Uterus (tissue), 4 donors: Measurements from ENCODE around the gene FAM228B. TPM values are rescaled to one million over a fixed set of nuclear protein-coding genes. Genes with fewer than 3 reads are reported as not detected.

Experiments
- DNase-seq, 2 donors: peaks; one replicate each; pipeline ENCODE4 v3.0.0-alpha.2; 2019 to 2020
- H3K27ac ChIP-seq, 2 donors: fragments of 200-600 bp; sonication (generic); 1 replicate in 1 of 2; 2 replicates in 1 of 2; pipeline ENCODE4 v1.5.1; 2016 to 2018
- H3K27me3 ChIP-seq, 2 donors: fragments of 200-600 bp; sonication (generic); one replicate each; pipeline ENCODE4 v1.5.1; 2018 to 2019; ENCODE audit warnings: control low read depth in 1 of 2
- H3K36me3 ChIP-seq, 2 donors: fragments of 200-600 bp; sonication (generic); one replicate each; pipeline ENCODE4 v1.5.1; 2019; ENCODE audit warnings: control low read depth in 1 of 2
- H3K4me1 ChIP-seq, 2 donors: fragments of 200-600 bp; sonication (generic); one replicate each; pipeline ENCODE4 v1.5.1; 2018 to 2019; ENCODE audit warnings: control low read depth in 1 of 2
- H3K4me3 ChIP-seq, 2 donors: fragments of 200-600 bp; sonication (generic); 1 replicate in 1 of 2; 2 replicates in 1 of 2; pipeline ENCODE4 v1.5.1; 2018 to 2019; ENCODE audit warnings: mild to moderate bottlenecking in 1 of 2
- H3K9me3 ChIP-seq, 2 donors: fragments of 200-600 bp; sonication (generic); one replicate each; pipeline ENCODE4 v1.5.1; 2019; ENCODE audit warnings: control low read depth in 1 of 2
- POLR2A ChIP-seq, 2 donors: fragments of 450-650 bp; IDR thresholded peaks; one replicate each; pipeline ENCODE4 v1.6.1; 2016; ENCODE audit warnings: antibody characterized with exemption in 2 of 2, mild to moderate bottlenecking in 1 of 2, moderate library complexity in 1 of 2
- intact Hi-C: fragments of 100-400 bp; cut with DNase I; formaldehyde crosslinking; loops from one replicate; pipeline ENCODE4 v1.15.1; 2023; ENCODE audit warnings: low total_unique reads
- total RNA-seq, 4 donors: library from RNA; depleted of rRNA in 3 of 4; stranded (reverse); fragments of >200 nt in 3 of 4; gene quantifications; one replicate each; pipeline versions ENCODE4 v1.1.0 to v1.2.4, GENCODE V29; 2014 to 2023
- TF ChIP-seq, protein P1 (sequence below), 4 experiments: fragments of 200-600 bp in 2 of 4; fragments of 450-650 bp in 2 of 4; sonication (generic) in 2 of 4; IDR thresholded peaks; one replicate each; pipeline ENCODE4 v1.5.1; 2016 to 2019; ENCODE audit warnings: antibody characterized with exemption in 4 of 4, mild to moderate bottlenecking in 2 of 4, moderate library complexity in 1 of 4
- donor health status: DM: yes; HTN: yes; CAD: no.

FAM228B gene
- total RNA-seq, 4 donors from 2014 or later: 25.1 to 96.1 (median 51.7) TPM

GRCh38 chr2:24110660-24111303 is 12.5 kb upstream of the FAM228B start:
- H3K27ac ChIP-seq: no peak overlapping the region
- H3K36me3 ChIP-seq: no peaks in the 10 kb centered on the region
- H3K4me1 ChIP-seq: no peaks in the 10 kb centered on the region
- no peaks in the 10 kb centered on the region for H3K27me3 ChIP-seq
- no peak for DNase-seq
- no peak overlapping the region for H3K4me3 ChIP-seq
- no peaks in the 10 kb centered on the region for H3K9me3 ChIP-seq
- intact Hi-C loops: no loop called here
- no peak for TF ChIP-seq POLR2A (IDR thresholded peaks at IDR 0.05)
- TF ChIP-seq, protein P1, sequence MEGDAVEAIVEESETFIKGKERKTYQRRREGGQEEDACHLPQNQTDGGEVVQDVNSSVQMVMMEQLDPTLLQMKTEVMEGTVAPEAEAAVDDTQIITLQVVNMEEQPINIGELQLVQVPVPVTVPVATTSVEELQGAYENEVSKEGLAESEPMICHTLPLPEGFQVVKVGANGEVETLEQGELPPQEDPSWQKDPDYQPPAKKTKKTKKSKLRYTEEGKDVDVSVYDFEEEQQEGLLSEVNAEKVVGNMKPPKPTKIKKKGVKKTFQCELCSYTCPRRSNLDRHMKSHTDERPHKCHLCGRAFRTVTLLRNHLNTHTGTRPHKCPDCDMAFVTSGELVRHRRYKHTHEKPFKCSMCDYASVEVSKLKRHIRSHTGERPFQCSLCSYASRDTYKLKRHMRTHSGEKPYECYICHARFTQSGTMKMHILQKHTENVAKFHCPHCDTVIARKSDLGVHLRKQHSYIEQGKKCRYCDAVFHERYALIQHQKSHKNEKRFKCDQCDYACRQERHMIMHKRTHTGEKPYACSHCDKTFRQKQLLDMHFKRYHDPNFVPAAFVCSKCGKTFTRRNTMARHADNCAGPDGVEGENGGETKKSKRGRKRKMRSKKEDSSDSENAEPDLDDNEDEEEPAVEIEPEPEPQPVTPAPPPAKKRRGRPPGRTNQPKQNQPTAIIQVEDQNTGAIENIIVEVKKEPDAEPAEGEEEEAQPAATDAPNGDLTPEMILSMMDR (IDR thresholded peaks at IDR 0.05): no peak

- no peak overlapping the region for H3K27ac ChIP-seq
- no peaks in the 10 kb centered on the region for H3K4me1 ChIP-seq
- H3K27me3 ChIP-seq: no peaks in the 10 kb centered on the region
- no peaks in the 10 kb centered on the region for H3K9me3 ChIP-seq
- H3K4me3 ChIP-seq: no peak overlapping the region
- intact Hi-C loops: no loop called here
- TF ChIP-seq, protein P1 (IDR thresholded peaks at IDR 0.05): no peak
- TF ChIP-seq POLR2A (IDR thresholded peaks at IDR 0.05): no peak
- DNase-seq: no peak
- no peaks in the 10 kb centered on the region for H3K36me3 ChIP-seq
Observed at GRCh38 chr2:24111407-24111901, 11.8 kb upstream of the FAM228B start.

GRCh38 chr2:24115057-24115456 is 8.2 kb upstream of the FAM228B start:
- H3K27ac ChIP-seq: no peak overlapping the region
- H3K4me1 ChIP-seq: no peaks in the 10 kb centered on the region
- DNase-seq: no peak
- no peaks in the 10 kb centered on the region for H3K27me3 ChIP-seq
- H3K4me3 ChIP-seq: no peak overlapping the region
- TF ChIP-seq, protein P1 (IDR thresholded peaks at IDR 0.05): no peak
- TF ChIP-seq POLR2A (IDR thresholded peaks at IDR 0.05): no peak
- no peaks in the 10 kb centered on the region for H3K9me3 ChIP-seq
- intact Hi-C loops: no loop called here
- no peaks in the 10 kb centered on the region for H3K36me3 ChIP-seq

- no peaks in the 10 kb centered on the region for H3K9me3 ChIP-seq
- no peak overlapping the region for H3K4me3 ChIP-seq
- no peaks in the 10 kb centered on the region for H3K4me1 ChIP-seq
- TF ChIP-seq, protein P1 (IDR thresholded peaks at IDR 0.05): no peak
- TF ChIP-seq POLR2A (IDR thresholded peaks at IDR 0.05): no peak
- H3K27me3 ChIP-seq: no peaks in the 10 kb centered on the region
- DNase-seq: no peak
- H3K36me3 ChIP-seq: no peaks in the 10 kb centered on the region
- H3K27ac ChIP-seq: no peak overlapping the region
- intact Hi-C loops: no loop called here
Observed at GRCh38 chr2:24117902-24118301, 5.4 kb upstream of the FAM228B start.

DNA sequence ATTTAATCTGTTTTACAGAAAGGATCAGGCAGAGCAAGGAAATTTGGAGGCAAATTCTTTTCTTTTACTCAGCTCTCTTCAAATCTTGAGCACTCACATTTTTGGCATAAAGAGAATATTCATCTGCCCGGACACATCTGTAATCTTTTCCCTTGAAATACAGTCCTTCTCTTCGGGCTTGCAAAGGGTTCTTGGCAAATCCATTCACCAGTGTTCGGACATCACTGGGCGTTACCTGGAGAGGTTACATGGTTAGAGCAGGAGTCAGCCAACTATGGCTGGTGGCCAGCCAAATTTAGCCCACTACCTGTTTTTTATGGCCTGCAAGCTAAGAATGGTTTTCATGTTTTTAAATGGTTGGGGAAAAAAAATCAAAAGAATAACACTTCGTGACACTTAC is 2.2 kb upstream of the FAM228B start:
- H3K27me3 ChIP-seq: no peaks in the 10 kb centered on the region
- no peak overlapping the region for H3K27ac ChIP-seq
- intact Hi-C loops: no loop called here

More for the DNA sequence above, 2.2 kb upstream of the FAM228B start:
- H3K4me3 ChIP-seq: no peak overlapping the region
- no peaks in the 10 kb centered on the region for H3K36me3 ChIP-seq
- peaks cover 0 to 4% of the 10 kb centered on the region in 2 donors for H3K4me1 ChIP-seq
- TF ChIP-seq POLR2A (IDR thresholded peaks at IDR 0.05): no peak
- TF ChIP-seq, protein P1 (IDR thresholded peaks at IDR 0.05): no peak
- no peak for DNase-seq
- no peaks in the 10 kb centered on the region for H3K9me3 ChIP-seq
